Gastroesophageal sphincter (tissue), 4 donors: ENCODE measurements around the gene VTA1. TPM values are rescaled to one million over a fixed set of nuclear protein-coding genes. Genes with fewer than 3 reads are reported as not detected.

Experiments used
- ATAC-seq: fragments of 150-250 bp; one replicate; pipeline ENCODE4 v1.9.1; 2016; ENCODE audit warnings: mild to moderate bottlenecking, moderate library complexity
- H3K27ac ChIP-seq, 4 donors: fragments of 200-600 bp; sonication (generic) in 3 of 4; 1 replicate in 3 of 4; 2 replicates in 1 of 4; pipeline ENCODE4 v1.5.1; 2016 to 2019
- H3K27me3 ChIP-seq: fragments of 200-600 bp; sonication (generic); one replicate; pipeline ENCODE4 v1.5.1; 2019
- H3K36me3 ChIP-seq, 2 donors: fragments of 200-600 bp; sonication (generic); one replicate each; pipeline ENCODE4 v1.5.1; 2019; ENCODE audit warnings: control low read depth in 1 of 2
- H3K4me1 ChIP-seq, 3 donors: fragments of 200-600 bp; sonication (generic); 1 replicate in 2 of 3; 2 replicates in 1 of 3; pipeline ENCODE4 v1.5.1; 2016 to 2019; ENCODE audit warnings: control low read depth in 2 of 3
- H3K4me3 ChIP-seq, 2 donors: fragments of 200-600 bp; sonication (generic); one replicate each; pipeline ENCODE4 v1.5.1; 2019; ENCODE audit warnings: mild to moderate bottlenecking in 1 of 2, moderate library complexity in 1 of 2
- H3K9me3 ChIP-seq, 3 donors: fragments of 200-600 bp; sonication (generic); one replicate each; pipeline ENCODE4 v1.5.1; 2017 to 2019; ENCODE audit warnings: control low read depth in 2 of 3
- CTCF ChIP-seq, 4 experiments: fragments of 200-600 bp in 2 of 4; fragments of 450-650 bp in 2 of 4; sonication (generic) in 1 of 4; IDR thresholded peaks; one replicate each; pipeline ENCODE4 v1.5.1; 2017 to 2019; ENCODE audit warnings: antibody characterized with exemption in 4 of 4, mild to moderate bottlenecking in 2 of 4, moderate library complexity in 2 of 4
- EP300 ChIP-seq: sonication (generic); formaldehyde crosslinking; IDR thresholded peaks from one replicate; pipeline ENCODE4 v1.6.1; 2017; ENCODE audit warnings: antibody characterized with exemption, mild to moderate bottlenecking
- POLR2A ChIP-seq, 2 donors: fragments of 450-650 bp; IDR thresholded peaks; one replicate each; pipeline ENCODE4 v1.6.1; 2017; ENCODE audit warnings: antibody characterized with exemption in 2 of 2, mild to moderate bottlenecking in 2 of 2, moderate library complexity in 1 of 2
- POLR2AphosphoS5 ChIP-seq: sonication (generic); formaldehyde crosslinking; IDR thresholded peaks from one replicate; pipeline ENCODE4 v1.6.1; 2017; ENCODE audit warnings: antibody characterized with exemption
- WGBS, 2 donors: methylation state at CpG; one replicate each; pipeline ENCODE4 v1.1.5; 2018; ENCODE audit warnings: low coverage in 1 of 2; 5-methylcytosine and 5-hydroxymethylcytosine counted together
- total RNA-seq, 4 donors: library from RNA; depleted of rRNA; stranded (reverse); fragments of >200 nt; gene quantifications; one replicate each; pipeline ENCODE4 v1.1.0, GENCODE V29; 2016

Gene VTA1
- total RNA-seq, 4 donors from 2014 or later, result 32.4 to 47.2 (median 37.4) TPM

- H3K36me3 ChIP-seq, result peaks cover 0 to 57% of the 10 kb centered on the region in 2 donors
- H3K4me1 ChIP-seq, result peaks cover 0 to 12% (median 0%) of the 10 kb centered on the region in 3 donors
- H3K27me3 ChIP-seq, result no peaks in the 10 kb centered on the region
- no peak for ATAC-seq
- TF ChIP-seq POLR2AphosphoS5 (no peak), CTCF (IDR thresholded peaks at IDR 0.05) (no peak), POLR2A (IDR thresholded peaks at IDR 0.05) (no peak), EP300 (no peak)
- WGBS, 2 donors, result 70 to 89% methylated on average over 3 of the region's 3 CpGs
- no peaks in the 10 kb centered on the region for H3K9me3 ChIP-seq
- no peak overlapping the region for H3K27ac ChIP-seq
- H3K4me3 ChIP-seq, result no peak overlapping the region
Observed at GRCh38 chr6:142167071-142167470, 20.0 kb downstream of the VTA1 start.

GRCh38 chr6:142167486-142167885 is 20.4 kb downstream of the VTA1 start:
- 56 to 75% methylated on average over 2 of the region's 2 CpGs for WGBS, 2 donors
- ATAC-seq, result no peak
- H3K9me3 ChIP-seq, result no peaks in the 10 kb centered on the region
- peaks cover 0 to 8% (median 0%) of the 10 kb centered on the region in 3 donors for H3K4me1 ChIP-seq
- no peaks in the 10 kb centered on the region for H3K27me3 ChIP-seq
- H3K36me3 ChIP-seq, result peaks cover 0 to 61% of the 10 kb centered on the region in 2 donors
- H3K27ac ChIP-seq, result no peak overlapping the region
- no peak overlapping the region for H3K4me3 ChIP-seq
- no peak for TF ChIP-seq POLR2A (IDR thresholded peaks at IDR 0.05)
- TF ChIP-seq POLR2AphosphoS5, result no peak
- TF ChIP-seq EP300, result no peak
- no peak for TF ChIP-seq CTCF (IDR thresholded peaks at IDR 0.05)

- no peak overlapping the region for H3K27ac ChIP-seq
- no peak for TF ChIP-seq POLR2AphosphoS5
- TF ChIP-seq POLR2A (IDR thresholded peaks at IDR 0.05), result no peak
- TF ChIP-seq CTCF (IDR thresholded peaks at IDR 0.05), result no peak
- TF ChIP-seq EP300, result no peak
- no peaks in the 10 kb centered on the region for H3K9me3 ChIP-seq
- H3K4me1 ChIP-seq, result no peaks in the 10 kb centered on the region
- ATAC-seq, result no peak
- H3K4me3 ChIP-seq, result no peak overlapping the region
- no peaks in the 10 kb centered on the region for H3K27me3 ChIP-seq
- peaks cover 0 to 87% of the 10 kb centered on the region in 2 donors for H3K36me3 ChIP-seq
Observed at GRCh38 chr6:142171351-142171750, 24.3 kb downstream of the VTA1 start.

GRCh38 chr6:142172758-142173157 is 25.7 kb downstream of the VTA1 start:
- ATAC-seq, result no peak

More at GRCh38 chr6:142172758-142173157, 25.7 kb downstream of the VTA1 start:
- H3K4me3 ChIP-seq, result no peak overlapping the region
- peaks cover 0 to 4% (median 0%) of the 10 kb centered on the region in 3 donors for H3K9me3 ChIP-seq
- H3K27ac ChIP-seq, result no peak overlapping the region
- no peaks in the 10 kb centered on the region for H3K4me1 ChIP-seq
- TF ChIP-seq CTCF (IDR thresholded peaks at IDR 0.05) (no peak), POLR2AphosphoS5 (no peak)
- H3K36me3 ChIP-seq, result peaks cover 0 to 87% of the 10 kb centered on the region in 2 donors
- H3K27me3 ChIP-seq, result no peaks in the 10 kb centered on the region
